Mucosa of gallbladder (tissue), 1 donor: ENCODE results near the gene ST6GALNAC6. TPM values are rescaled to one million over a fixed set of nuclear protein-coding genes. Genes with fewer than 3 reads are reported as not detected.

Experiments used
- DNase-seq: peaks from one replicate; pipeline ENCODE4 v3.0.0-alpha.2; 2020; ENCODE audit warnings: low spot score
- total RNA-seq: library from RNA; stranded (reverse); gene quantifications from one replicate; pipeline ENCODE4 v1.2.1, GENCODE V29; 2021
- donor health status: DM: no; HTN: no; CAD: no.

ST6GALNAC6 gene, protein sequence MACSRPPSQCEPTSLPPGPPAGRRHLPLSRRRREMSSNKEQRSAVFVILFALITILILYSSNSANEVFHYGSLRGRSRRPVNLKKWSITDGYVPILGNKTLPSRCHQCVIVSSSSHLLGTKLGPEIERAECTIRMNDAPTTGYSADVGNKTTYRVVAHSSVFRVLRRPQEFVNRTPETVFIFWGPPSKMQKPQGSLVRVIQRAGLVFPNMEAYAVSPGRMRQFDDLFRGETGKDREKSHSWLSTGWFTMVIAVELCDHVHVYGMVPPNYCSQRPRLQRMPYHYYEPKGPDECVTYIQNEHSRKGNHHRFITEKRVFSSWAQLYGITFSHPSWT
- 67.0 TPM for total RNA-seq

DNA sequence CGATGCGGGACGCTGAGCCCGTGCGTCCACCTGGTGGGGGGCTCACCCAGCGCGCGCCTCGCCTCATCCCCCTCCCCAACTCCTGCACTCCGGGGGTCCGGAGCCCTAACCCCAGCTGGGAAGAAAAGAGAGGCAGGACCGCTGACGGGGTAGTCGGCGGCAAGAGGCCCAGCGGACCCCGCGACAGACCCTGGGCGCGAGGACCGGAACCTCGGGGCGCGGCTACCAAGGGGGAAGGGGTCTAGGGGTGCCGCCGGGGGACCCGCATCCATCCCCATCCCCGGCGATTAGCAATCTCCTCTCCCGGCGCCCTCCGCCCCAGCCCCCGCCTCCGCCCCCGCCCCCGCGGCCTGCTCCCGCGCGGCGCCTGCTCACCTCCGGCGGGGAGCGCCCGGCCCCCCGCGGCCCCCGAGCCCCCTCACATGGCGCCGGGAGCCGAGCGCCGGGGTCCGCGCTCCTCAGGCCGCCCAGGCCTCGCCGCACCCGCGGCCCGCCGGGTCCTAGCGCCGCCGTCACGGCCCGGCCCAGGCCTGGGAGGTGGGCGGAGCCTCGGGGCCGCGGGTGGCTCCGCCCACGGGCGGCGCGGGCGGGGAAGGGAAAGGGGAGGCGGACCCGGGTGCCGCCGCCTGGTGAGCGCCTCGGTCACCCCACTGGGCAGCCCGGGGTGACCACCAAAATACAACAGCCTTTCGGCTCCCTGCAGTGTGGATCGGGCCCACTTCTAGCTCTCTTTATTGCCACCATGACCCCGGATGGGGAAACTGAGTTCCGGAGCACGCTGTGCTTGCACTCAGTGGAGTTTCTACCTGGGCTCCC is at the start of gene ST6GALNAC6:
ST6GALNAC6 (minus strand) TSS at position 476 of the 816 bp plus-strand sequence. CDS start 1,622 bp downstream, outside the sequence.
- no peak for DNase-seq

DNA sequence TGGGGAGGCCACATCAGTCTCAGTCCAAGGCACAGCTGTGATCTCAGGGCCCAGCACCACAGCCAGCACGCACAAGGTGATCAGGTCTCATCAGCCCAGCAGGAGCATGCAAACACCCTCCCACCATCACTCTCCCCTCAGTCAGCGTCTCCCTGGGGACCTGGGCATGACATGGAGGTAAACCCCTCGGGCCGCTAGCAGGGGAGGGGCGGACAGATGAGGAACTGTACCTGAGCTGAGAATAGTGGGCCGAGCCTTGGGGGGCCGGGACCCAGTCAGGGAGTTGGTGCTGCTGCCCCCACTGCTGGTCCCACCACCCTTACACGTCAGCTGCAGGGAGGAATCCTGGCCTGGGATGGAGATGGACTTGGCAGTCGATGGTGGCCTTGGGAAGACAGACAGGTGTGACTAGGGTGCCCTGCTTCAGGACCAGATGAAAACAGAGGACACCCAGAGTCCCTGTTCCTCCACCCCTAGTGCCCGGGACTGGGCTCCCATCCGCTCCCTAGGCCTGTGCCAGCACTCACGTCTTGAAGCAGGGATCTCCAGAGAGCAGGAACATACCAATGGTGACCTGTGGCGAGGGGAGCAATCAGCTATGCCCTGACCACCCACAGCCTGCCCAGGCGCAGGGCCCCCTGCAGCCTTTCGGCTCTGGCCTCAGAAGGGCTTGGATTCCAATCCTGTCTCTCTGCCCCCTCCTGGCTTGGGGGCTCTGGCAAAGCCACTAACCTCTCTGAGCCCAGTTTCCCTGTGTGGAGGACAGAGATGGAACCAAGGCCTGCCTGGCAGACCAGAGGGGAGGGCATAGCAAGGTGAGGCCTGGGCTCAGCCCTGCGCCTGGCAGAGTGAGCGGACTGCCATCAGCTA is 48.7 kb upstream of the ST6GALNAC6 start:
- no peak for DNase-seq

DNA sequence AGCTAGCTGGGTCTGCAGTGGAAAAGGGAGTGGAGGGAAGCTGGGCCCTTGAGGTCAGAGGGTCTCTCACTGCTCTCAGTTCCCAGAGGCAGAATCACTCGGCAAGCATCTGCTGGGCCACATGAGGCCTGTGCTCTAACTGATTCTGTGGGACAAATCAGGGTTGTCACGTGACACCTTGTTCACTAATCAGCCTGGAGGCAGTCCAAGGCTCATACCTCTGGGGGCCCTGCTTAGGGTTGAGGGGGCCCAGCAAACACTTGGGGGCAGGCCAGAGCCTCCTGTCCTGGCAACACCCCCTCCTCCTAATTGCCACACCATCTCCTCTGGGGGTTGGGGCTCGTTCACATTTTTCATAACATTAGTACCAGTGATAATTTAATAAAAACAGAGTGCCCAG is 47.3 kb upstream of the ST6GALNAC6 start:
- no peak for DNase-seq

DNA sequence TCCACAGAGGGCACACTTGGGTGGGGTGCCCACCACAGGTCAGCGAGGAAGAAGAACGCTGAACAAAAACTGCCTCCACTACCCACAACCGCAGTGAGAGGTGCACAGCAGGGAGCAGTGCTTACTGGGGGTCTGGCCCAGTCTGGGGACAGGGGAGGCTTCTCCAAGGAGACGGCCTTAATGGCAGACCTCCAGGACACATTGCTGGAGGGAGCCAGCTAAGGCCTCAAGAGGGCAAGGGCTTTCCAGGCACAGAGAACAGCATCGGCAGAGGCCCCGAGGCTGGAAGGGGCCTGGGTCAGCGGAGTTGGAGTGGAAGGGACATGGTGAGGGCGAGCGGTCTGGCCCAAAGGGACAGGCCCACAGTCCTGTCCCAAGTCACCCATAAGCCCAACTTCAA is 46.5 kb upstream of the ST6GALNAC6 start:
- DNase-seq: no peak

DNA sequence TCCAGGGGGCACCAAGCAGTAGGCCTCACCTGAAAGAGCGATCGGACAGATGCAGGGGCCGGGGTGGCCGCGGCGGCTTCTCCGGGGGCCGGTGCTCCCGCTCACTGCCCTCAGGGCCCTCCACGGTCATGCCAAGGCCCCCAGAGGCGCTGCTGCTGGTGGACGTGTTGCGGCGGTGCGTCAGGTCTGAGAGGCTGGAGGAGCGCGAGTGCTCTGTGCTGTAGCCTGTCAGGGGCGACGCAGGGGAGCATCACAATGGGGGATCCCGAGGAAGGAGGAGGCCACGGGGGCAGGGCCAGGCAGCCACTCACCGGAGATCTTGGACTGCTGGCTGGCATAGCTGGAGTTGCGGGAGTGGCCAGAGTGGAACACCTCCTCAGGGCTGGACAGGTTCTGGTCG is 45.9 kb upstream of the ST6GALNAC6 start:
- no peak for DNase-seq

DNA sequence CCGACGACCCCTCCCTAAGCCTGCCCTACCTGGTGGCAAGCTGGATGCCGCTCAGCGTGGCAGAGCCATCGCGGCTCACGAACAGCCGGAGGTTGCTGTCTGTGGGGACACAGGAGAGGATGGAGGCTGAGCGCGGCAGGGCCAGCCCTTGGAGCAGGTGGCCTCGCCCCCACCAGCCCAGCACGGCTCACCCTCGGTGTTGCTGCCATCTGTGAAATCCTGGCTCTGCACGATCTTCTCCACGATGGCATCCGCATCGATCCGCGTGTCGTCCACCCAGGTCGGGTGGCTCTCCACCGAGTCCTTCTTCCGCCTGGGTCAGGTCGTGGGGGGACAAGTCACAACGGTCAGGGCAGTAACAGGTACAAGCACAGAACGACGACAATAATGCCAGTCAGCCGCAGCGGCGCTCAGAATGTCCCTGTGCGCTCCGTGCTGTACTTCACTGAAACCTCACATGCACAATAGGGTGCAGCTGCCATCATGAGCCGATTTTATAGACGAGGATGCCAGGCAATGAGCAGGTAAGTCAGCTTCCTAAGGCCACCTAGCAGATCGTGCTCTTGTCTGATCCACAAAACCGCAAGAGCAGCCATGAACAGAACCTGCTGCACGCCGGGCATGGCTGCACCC is 45.3 kb upstream of the ST6GALNAC6 start:
- no peak for DNase-seq

DNA sequence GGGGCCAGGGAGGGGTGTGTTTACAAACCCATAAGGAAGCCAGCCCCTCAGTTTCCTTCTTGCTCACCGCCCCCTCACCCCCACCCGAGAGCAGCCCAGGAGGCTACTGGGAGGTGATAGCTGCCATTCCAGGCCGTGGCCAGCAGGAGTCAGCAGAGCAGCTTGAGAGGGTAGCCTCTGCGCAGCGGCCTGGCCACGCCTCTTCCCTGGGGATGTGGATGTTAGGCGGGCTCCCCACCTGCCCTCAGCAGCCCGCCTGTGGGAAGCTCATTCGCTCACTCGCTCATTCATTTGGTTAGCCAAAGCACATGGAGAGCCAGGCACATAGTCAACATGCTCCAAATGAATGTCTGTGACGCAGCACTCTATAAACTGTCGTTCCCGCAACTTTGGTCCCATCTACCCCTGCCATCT is 44.3 kb upstream of the ST6GALNAC6 start:
- DNase-seq: peak; percentile 80

DNA sequence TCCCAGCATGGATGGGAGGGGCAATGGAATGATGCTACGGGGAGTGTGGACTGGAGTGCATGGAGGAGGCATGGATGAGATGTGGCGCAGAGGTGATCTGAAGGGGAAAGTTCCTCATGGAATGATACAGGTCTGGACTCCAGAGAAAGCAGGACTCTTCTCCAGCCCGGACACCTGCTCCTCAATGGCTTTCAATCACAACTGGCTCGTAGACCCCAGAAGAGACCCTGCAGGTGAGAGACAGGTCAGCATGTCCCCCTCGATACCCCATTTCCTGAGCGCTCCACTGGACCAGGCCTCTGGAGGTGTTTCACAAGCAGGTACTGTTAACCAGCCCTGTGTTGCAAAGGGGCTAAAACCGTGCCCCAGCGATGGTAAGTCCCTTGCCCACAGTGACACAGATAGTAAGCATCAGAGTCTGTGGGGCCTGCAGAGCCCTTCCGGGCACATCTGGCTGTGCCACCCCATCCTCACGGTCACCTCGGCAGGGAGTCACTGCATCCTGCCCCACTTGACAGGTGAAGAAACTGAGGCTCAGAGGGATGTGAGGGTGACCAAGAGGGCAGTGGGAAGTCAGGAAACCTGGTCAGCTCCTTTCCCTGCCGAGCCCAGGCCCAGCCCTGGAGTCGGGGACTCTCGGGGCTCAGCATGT is 43.7 kb upstream of the ST6GALNAC6 start:
- no peak for DNase-seq

DNA sequence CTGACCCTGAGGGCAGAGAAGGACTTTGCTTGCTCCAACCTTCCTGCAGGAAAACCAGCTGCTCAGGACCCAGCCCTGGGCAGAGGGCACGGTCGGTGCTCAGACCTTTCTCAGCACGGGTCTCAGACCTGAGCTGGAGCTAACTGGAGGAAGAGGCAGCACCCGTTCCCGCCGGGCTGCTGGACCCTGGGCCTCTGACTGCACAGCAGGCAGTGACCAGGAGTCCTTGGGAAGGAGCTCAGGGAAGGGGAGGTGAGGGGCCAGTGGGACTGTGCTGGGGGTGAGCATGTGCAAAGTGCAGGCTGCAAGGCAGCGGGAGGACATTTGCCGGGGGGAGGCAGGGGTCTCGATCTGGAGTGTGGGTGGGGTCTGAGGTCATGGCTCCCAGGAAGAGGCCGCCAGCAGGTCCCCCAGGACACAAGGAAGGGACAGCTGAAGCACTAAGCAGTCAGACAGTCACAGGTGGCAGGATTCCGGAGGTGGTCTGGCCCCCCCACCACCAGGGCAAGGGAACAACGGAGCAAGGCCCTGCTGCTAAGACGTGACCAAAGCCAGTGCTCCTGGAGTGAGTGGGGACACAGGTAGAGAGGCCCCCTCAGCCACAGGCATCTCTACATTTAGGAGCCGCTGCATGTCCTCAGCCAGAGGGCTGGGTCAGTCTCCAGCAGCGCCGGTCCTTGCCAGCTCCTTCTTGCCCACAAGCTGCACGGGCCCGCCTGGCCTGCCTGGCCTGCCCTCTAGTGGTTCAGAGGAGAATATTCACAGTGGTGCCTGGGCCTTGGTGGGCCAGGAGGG is 43.0 kb upstream of the ST6GALNAC6 start:
- DNase-seq: peak; percentile 70

DNA sequence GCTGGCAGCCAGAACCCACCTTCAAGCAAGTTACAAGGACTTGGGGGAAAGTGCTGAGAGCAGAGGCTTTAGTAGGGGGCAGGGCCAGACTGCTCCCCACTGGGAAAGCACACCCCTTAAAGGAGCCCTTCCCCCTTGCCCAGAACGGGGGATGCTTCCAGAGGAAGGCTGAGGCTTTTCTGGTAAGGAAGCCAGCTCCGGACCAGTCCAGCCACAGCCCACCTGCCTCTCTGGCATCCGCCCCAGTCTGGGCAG is 42.5 kb upstream of the ST6GALNAC6 start:
- DNase-seq: no peak

DNA sequence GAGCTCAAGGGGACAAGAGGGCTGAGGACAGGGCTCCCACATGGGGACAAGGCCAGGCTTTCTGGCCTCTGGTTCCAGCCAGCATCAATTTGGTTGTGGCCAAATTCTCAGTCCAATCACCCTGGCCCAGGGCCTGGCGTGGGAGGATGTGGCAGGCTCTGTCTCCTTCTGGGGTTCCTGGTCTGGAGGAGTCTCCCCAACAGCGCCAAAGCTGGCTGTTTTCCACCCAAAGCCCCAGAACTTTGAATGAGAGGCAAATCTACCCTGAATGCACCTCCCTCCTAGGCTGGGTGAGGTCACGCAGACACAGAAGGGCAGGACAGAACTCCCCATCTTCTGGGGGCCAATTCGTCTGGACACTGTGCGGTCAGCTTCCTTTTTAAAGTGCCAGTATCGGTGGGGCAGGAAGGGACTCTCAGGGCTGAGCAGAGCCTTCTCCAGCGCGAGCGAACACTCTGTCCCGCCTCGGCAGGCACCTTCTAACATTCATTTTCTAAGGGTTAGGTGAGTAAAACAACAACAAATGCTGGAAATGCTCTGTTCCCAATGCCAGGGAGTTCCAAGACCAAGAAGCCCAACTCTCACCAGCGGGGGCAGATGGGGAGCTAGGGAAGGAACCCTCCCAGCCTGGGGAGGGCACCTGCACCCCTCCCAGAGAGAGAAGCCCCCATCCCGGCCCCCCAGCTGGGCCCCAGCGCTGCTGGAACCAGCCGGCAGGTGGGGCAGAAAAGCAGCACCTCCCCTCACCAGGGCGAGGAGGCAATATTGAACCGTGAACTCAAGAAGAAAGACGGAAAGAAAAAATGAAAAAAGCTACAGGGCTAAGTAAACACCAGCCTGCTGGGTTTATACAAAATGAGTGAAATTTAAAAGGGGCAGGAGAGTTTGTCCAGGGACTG is 41.9 kb upstream of the ST6GALNAC6 start:
- DNase-seq: no peak

DNA sequence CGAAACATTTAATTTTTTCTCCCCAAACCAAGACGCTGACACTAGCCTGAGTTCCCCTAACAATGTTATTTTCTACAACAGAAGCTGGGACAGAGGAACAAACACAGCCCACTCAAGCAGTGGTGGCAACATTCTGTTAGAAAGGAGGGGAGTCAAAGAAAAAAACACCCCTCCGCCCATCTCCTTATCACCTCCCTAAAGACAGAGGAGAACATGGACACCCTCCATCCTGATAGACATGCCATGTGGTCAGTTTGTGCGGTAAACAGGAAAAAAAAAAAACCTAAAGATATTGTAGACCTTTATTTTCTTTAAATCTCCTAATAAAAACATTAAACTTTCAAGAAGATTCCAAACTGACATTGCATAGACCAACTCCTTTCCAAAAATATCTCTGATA is 41.2 kb upstream of the ST6GALNAC6 start:
- DNase-seq: no peak

DNA sequence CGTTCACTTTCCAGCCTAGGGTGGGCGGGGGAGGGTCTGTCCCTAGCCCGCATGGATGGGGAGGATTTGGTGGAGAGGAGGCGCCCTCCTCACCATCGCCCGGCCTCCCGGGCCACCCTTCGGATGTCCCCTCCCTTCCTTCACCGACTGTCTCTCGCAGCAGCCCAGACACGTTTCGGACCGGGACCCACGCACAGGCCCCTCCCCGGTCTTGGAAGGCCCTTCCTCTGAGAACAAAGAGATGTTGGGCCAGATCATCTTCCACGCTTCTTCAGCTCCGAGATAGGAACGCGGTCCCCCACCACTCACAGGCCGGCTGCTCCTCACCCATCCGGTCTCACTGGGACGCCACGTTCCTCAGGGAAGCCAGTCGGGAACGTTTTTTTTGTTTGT is 38.9 kb upstream of the ST6GALNAC6 start:
- DNase-seq: no peak

DNA sequence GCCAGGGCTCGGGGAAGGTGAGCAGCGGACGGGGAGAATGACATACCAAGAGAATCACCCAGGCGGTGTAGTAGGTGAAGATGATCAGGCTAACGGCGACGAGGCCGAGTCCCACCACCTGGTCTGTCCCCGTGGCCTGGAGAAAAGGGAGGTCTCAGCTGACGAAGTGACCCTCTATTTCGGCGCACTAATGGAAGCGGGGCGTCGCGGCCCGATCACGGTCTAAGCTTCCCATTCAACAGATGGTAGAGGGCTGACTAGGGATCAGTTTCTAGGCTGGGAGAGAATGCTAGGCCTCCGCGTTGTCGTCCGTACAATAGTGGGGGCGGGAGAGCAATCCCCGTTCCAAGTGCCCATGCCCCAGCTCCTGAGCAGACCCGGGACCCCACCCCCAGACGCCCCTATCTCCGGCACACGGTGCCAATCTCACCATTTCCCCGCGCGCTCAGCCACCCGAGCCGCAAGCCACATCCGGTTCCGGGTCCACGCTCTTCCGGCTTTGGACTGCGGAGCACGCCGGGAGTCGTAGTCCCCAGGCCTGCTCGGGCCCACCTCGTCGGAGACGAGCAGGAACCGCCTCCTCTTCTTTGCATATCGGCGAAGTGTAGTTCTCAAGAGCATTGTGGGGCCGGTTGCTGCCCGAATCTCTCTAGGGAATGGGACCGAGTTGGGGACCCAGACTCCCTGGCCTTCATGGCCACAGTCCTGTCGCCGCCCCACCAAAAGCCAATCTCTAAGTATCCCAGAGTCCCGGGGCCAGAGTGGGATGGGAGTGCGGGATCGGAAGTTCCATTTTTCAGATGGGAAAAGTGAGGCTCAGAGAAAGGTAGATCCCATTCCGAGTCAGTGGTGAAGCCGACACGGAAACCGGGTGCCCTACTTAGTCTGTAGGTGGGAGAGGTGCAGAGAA is 38.2 kb upstream of the ST6GALNAC6 start, which contains the start of gene DPM2:
DPM2 (minus strand) TSS at position 467 of the 910 bp plus-strand sequence; CDS start at position 433, 34 bp downstream.
- peak; percentile 79 for DNase-seq

DNA sequence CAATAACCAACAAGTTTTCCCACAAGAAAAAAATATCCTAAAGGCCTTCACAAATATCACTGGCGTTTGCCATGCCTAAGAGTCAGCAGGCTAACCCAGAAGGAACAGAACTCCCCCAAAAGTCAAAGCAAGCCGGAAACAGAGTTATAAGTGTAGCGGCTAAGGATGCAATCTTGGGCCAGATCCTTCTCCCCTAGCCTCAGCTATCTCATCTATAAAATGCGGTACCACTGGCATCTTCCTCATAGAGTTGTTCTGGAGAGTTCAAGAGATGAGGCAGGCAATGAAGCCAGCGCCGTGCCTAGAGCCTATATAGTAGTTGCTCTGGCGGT is 37.6 kb upstream of the ST6GALNAC6 start:
- no peak for DNase-seq

DNA sequence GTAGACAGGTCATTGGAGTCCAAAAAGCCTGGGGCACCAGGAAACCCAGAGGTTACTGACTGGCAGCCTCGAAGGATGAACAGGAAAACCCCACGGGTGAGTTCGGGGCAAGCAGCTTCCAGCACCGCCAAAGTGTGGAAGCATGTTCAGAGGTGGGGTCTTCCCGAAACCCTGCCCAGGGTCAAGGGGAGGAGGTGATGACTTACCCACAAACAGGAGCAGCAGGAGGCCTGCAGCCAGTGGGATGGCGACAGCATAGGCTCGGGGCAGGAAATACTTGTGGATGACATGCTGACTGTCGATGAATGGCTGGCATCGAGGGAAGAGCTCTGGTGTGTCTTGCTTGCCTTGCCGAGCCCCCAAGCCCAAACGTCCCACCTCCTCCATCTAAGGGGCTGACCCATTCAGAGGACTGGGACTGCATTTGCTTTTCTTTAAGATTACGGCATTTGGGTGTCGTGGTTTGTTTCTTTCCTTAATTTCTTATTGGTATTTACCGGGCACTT is 37.0 kb upstream of the ST6GALNAC6 start:
- no peak for DNase-seq

DNA sequence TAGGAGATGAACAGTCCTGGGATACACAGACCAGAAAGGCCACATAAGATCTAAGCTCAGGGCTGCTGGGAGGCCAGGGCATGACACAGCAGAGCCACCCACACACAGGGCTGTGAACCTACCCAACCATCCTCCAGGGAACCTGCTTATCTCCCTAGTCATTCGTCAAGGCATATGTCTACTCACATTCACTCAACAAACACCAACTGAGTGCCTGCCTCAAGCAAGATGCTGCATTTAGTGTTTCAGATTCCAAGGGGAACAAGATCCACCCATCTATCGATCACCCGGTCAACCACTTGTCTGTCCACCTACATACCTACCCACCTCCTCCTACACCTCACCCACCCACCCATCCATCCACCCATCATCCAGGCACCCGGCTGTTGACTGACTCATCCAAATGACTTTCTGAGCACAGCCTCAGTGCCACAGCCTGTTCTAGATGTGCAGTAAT is 36.4 kb upstream of the ST6GALNAC6 start:
- DNase-seq: no peak

DNA sequence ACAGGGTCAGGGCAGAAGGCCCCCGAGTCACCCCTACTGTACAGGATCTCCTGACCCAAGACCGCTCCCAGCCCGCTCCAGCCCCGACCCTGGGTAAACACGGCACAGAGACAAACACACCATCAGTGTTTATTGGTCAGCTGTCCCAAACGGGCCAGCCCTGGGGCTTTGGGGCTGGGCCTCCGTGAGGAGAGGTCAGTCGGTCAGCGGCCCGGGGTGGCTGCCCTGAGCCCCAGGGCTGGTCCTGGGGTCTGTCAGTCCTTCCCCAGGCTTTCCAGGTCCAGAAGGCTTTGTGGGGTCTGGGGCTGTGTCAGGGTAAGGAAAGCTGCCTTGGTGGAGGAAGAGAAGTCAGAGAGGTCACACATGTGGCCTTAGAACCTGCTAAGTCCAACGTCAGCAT is 35.6 kb upstream of the ST6GALNAC6 start:
- DNase-seq: no peak
